NCI-H510A treated with DMSO at 0.1 percent for 48 hours (cell line): ENCODE results near the gene SMAD3.

Experiments
- DNase-seq: peaks from one replicate; lab custom pipeline; 2025; lab: John Stamatoyannopoulos, UW

Gene SMAD3

GRCh38 chr15:67127965-67128364 lies 62.6 kb downstream of the SMAD3 start:
- DNase-seq: no peak

DNA sequence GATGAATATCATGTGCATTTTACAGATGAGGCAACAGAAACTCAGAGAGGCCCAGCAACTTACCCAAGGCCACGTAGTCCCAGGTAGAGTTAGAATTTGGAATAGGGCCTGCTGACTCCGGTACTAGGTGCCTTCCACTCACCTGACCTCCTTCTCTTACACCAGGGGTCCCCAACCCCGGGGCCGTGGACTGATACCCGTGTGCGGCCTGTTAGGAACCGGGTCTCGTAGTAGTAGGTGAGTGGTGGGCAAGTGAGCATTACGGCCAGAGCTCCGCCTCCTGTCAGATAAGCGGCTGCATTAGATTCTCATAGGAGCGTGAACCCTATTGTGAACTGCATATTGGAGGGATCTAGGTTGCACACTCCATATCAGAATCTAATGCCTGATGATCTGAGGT lies 64.8 kb downstream of the SMAD3 start:
- DNase-seq: no peak

DNA sequence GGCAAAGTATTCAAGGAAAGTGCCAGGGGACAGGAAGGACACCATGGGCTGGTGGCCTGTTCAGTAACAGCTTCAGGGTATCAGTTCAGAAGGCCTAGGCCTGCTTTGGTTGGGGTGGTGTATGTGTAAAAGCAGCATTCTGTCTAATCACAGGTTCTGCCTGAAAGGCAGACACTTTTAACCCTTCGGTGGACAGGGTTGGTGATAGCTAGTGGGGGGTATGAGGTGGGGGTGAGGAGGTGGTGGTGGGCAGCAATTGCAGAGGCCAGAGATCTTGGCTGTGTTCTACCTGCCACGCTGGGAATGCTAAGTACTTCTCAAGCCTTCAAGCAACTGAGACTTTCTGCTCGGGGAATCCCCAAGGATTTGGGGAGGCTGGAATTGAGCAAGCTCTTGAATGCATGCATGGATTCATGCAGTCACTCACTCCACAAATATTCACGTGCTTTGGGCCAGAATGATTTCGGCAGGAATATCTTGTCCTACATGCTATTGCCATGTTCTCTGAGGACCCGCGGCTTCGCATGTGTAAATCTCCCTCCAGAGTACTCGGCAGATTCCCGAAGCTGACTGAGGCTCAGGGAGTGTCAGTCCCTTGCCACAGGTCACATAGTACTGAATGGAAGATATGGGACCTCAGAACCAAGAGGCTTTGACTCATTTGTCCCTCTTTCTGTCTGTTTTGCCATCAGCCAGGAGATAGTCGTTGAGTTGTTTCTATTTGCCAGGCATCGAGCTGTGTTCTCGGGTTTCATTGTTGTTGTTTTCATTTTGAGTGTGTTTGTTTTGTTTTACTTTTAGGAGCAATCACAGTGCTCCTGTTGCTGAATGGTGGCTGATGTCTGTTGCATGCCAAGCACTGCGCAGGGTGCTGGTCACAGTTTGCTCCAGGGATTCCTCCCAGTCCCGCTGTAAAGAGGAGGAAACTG lies 65.5 kb downstream of the SMAD3 start:
- no peak for DNase-seq

DNA sequence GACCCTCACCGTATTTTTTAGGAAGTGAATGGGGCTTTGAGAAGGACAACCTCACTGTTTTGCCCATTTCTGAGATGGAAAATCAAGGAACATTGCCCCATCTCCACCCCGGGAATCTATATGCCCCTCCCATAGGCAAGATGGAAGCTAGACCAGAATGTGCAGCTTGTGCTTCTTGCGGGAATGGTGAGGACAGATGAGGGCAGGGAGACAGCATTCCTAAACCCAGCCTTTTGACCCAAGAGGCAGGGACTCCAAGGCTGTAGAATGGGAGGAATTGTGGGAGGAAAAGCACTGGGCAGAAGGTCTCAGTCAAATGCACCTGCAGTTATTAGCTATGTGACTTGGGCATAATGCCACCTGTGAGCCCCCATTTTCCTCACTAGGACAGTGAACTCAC lies 66.9 kb downstream of the SMAD3 start:
- no peak for DNase-seq

DNA sequence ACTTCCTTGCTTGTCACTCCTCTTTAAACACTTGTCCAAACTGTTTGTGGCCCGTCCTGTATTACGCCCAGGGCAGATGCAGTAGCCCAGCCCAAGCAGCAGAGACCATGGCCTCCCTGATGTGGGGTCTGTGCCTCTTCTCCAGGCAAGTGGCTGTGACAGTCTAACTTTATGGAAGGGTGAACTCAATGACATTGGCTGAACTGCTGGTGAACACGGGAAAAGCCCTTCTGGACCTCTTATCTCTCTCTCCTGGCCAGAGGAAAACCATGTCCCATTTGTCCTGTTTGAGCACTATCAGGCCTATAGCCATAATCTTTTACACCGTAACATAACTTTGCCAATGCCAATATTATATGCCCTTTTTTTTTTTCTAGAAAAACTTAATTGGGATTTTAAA lies 67.6 kb downstream of the SMAD3 start:
- DNase-seq: no peak

DNA sequence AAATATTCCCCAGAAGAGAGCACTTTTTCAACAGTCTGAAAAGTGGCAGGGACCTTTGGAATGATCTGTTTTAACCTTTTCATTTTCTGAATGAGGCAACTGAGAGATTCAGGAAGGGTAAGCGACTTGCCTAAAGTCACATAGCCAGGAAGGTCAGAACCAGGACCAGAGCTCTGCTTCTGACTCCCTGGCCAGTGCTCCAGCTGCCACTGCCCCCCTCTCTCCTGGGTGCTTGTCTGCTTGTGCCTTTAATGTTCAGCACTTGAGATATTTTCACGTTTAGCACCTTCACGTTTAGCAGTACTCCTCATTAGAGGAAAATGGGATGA lies 68.3 kb downstream of the SMAD3 start:
- no peak for DNase-seq

- no peak for DNase-seq
These were observed 68.9 kb downstream of the SMAD3 start for GRCh38 chr15:67134067-67134838.

- DNase-seq: no peak
These were observed 69.6 kb downstream of the SMAD3 start for GRCh38 chr15:67134871-67135492.

DNA sequence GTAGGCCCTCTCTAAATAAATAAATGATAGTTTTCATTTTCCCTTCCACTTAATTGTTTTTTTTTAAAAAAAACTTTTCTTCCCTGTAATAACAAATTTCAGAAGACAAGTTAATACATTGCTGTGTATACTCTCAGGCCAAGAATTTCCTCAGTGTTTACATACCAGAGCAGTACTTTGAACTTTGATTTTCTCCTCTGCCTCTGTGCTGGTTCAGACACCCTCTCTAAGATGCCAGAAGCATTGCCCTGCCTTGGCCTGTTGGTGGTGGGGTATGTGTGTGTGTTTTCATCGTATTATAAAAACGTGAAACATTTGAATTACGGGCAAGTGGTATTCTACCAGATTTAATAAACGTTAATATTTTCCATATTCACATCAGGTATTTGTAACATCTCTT lies 70.1 kb downstream of the SMAD3 start:
- DNase-seq: no peak

DNA sequence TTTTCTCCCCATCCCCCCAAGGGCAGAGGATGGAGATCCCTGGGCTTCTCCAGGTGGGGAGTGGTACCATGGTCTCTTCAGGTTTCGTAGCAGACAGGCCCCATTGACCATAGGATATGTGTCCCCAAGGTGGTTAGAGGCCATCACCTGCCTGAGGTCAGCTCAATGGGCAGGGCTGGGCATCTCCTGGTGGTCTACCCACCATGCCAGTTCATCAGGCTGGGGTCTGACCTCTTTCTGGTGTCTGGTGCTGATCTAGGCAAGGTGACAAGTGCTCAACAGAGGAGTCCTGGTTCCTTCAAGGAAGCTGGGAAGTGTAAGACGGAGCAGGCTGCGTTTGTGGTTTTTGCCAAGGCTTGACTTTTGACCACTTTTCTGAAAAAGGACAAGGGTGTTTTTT lies 71.4 kb downstream of the SMAD3 start:
- DNase-seq: no peak

DNA sequence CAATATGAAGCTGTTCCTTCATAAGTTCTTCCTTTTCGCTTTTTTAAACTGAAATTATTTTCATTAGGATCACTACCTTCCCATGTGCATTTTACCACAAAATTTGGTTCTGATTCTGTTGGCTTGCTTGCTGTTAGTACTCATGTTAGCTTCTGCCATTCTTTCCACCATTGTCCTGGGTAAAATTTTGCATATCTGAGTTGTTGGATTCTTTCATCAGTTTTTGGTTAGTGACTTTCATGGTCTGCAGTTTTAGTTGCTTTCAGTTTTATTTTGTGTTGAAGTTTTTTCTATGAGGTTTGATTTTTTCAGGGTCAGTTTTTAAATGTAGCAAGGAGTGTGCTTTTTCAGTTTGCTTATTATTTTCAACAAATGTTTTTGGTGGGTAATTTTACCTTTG lies 71.9 kb downstream of the SMAD3 start:
- no peak for DNase-seq

GRCh38 chr15:67137951-67138848 lies 72.8 kb downstream of the SMAD3 start:
- DNase-seq: no peak

DNA sequence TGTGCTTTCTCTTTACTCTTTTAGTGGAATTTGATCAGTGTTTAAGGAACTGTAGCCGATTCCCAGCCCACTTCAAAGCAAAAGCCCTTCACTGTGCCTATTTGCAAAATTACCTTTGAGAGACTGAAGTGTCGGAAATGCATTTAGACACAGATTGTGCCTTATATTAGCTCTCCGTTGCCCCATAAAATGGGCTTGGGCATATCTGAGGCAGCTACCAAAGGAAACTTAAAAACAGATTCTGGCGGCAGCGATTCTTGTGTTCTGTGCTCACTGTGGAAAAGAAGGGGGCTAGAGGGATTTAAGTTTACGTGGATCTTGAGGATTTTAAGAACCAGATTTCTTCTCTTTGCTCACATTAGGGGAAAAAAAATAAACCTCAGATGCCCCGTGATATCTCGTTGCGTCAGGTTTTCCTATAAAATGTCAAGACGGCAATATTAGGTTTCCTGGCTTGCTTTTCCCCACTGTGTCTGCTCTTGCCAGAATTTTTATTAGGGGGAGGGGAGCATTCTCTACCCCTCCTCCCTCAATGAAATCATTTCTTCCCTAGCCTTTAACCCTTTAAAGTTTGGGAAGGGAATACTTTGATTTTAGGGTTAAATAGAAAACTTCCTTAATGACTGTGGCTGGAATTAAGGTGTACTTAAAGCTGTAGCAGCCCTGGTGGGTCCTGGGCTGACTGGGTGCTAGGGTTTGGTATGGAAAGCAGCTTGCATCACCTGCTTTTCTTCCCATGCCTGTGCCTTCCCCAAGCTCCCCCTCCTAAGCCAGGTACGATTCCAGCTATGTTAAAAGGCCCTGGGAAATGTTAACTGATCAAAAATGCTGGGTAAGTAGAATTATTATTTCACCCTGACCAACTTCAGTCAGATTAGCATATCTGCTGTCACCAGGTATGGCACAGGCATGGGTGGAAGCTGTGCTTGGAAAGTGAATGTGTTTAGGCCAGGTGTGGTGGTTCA lies 73.8 kb downstream of the SMAD3 start:
- DNase-seq: no peak

DNA sequence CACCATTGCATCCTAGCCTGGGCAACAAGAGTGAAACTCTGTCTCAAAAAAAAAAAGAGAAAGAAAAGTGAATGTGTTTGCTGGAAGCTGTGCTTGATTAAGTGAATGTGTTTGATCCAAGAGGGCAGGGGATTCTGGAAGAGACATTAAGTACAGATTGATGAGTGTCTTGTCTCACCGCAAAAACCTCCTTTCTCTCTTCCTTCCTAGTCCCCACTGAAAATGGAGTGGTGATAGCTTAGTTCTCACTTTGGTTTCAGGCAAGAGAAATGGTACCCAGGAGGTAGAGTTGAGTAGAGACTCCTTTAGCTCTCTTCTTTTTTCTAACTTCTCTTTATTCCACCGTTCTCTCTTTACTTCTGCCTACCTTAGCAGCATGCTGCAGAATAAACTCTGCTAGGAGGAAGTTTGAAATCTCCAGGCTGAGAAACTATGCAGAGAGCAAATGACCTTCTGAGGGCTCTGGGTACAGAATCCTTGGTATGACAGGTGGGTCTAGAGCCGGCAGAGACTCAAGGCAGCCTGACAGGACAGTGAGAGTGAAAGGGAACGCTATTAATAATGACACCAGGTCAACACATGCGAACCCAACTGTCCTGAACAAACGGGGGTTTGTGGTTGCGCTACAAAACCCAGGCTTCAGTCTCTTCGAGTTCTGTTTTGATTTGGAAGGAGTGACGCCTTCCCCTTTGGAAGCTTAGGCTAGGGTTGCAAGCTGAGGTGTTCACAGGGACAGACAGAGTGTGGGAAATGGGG lies 74.9 kb downstream of the SMAD3 start:
- no peak for DNase-seq

- no peak for DNase-seq
These were observed 76.8 kb downstream of the SMAD3 start for GRCh38 chr15:67142092-67142766.

DNA sequence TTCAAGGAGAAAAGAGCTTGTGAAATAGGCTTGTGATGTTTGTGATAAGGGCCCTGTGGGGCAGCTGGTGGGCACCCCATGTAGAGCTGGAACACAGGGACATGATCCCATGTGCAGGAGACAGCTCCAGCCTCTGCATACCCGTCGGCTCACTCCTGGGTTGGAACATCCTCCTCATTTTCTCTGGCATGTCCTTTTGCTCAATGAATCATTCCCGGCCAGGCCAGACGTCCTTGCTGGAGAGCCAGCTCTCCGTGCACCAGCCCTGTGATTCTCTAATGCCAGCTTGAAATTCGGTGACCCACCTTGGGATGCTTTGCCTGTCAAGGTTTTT lies 77.3 kb downstream of the SMAD3 start:
- no peak for DNase-seq

DNA sequence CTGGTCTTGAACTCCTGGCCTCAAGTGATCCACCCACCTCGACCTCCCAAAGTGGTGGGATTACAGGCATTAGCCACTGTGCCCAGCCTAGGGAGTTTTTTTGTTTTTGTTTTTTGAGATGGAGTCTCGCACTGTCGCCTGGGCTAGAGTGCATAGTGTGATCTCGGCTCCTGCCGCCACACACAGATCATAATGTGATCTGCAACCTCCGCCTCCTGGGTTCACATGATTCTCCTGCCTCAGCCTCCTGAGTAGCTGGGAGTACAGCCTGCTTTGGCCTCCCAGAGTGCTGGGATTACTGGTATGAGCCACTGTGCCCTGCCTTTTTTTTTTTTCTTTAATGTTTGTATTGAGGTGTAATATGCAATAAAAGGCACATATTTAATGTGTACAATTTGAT lies 78.2 kb downstream of the SMAD3 start:
- no peak for DNase-seq

GRCh38 chr15:67144609-67145311 lies 79.4 kb downstream of the SMAD3 start:
- no peak for DNase-seq

GRCh38 chr15:67145312-67145610 lies 79.9 kb downstream of the SMAD3 start:
- DNase-seq: no peak
